ENCODE measurements around the gene H6PD.

H6PD gene

DNA sequence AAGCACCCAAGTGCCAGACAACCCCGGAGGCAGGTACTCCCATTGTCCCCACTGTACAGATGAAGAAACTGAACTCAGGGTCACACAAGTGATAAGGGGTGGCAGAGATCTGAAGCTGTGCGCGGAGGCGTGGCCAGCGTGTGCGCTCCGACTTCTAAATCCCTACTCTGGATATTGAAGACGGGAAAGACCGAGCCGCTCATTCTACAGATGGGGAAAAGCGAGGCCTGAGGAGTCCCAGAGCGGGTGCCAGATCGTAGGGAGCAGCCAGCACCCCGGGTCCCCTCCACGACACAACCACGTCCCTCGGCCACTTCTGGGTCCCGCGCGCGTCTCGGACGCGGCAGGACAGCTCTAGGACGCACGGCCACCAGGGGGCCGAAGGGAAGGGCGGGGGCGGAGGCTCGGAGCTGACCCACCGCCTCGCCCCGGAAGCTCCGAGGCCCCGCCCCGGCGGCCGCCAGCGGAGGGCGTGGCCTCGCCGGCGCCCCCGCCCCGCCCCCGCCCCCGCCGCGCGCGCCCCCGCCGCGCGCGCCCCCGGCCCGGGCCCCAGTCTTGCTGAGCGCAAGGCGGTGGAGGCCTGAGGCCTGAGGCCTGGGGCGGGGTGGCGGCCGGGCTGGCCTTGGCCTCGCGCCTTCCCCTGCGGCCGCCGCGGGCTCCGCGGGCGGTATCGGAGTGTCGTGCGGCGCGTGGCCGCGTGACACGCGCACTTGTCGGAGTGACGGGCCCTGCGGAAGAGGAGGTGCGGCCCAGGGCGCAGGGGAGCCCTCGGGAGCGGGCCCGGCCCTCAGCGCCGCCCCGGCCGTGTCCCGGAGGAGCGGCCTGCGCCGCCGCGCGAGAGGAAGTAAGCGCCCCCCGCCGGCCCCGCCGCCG lies at the start of gene H6PD:
Gene H6PD, plus strand, starts transcription at position 552 of the 873 bp plus-strand sequence. CDS start 10,161 bp downstream, outside the sequence.
- DNase-seq (ENCODE audit: extremely low read depth in 1 of 2, low read depth in 1 of 2): peak; percentile 47 to 52

DNA sequence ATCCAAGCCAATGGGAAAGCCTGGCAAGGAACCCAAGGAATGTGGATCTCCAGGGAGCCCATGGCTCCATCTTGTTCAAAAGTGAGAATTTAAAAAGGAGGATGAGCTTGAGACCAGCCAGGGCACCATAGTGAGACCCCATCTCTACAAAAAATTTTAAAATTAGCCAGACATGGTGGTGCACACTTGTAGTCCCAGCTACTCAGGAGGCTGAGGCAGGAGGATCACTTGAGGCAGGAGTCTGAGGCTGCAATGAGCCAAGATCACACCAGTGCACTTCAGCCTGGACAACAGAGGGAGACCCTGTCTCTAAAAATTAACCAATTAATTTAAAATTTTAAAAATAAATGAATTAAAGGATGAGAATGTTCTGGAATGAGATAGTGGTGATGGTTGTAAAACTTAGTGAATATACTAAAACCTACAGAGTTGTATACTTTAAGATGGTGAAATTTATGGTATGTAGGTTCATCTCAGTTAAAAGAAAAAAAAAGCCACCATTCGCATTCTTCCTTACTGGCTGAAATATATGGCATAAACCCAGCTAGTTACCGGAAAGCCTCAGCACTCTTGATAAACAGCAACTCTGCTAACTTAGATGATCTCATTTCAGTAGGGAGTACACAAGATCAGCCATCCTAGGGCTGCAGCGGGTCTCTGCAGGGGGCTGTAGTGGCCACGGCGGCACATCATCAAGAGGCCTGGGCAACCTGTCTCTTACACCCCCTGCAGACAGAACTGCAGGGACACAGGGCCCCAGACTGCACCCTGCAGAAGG lies 48.3 kb upstream of the H6PD start:
- no peak for DNase-seq (ENCODE audit: extremely low read depth in 1 of 2, low read depth in 1 of 2)

DNA sequence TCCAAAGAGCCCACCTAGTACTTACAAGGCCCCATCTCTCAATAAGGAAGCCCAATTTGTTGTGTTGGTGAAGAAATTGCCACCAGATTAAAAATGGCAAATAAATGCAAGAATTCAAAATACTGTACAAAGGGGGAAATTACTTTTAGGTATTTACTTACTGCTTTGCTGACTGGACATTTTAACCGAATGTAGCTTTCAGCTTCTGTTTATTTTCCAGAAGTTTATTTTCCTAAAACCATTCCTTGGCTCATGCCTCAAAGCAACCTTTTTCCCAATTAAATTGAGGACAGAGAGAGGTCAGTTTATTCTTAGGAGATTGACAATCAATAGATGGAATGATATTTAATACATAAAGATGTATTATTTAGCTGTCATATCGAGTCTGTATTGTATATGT lies 47.6 kb upstream of the H6PD start:
- DNase-seq (ENCODE audit: extremely low read depth in 1 of 2, low read depth in 1 of 2): no peak

GRCh38 chr1:9190234-9190633 lies 44.3 kb upstream of the H6PD start:
- no peak for DNase-seq (ENCODE audit: extremely low read depth in 1 of 2, low read depth in 1 of 2)

- DNase-seq (ENCODE audit: extremely low read depth in 1 of 2, low read depth in 1 of 2): no peak
These were observed 43.3 kb upstream of the H6PD start for GRCh38 chr1:9191231-9191630.

DNA sequence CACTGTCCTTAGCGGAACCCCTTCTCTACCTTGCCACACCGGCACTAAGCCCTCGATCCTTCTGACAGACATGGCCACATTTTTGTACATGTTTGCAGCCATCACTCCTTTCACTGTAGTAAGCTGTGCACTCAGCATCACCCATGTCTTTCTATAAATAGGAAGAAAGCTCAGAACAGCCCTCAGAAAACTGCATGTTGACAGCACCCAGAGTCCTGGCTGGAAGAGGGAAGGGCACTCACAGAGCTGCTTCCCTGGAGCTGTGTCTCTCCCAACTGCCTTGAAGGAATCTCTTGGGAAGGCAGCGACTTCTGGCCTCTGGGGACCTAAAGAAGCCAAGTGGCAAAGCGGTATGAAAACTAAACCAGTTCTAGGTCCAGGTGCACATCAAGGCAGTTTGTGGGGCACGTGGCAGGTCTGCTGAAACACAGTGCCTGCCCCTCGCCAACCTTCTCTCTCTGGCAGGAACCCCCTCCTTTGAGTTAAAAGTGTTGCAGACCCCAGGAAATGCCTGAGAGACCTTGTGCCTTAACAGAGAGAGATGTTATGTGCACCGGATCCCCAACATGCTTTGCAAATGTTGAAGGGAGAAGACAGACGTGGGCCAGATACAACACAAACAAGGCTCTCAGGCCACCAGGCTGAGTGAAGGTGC lies 41.9 kb upstream of the H6PD start:
- no peak for DNase-seq (ENCODE audit: extremely low read depth in 1 of 2, low read depth in 1 of 2)

GRCh38 chr1:9193233-9193625 lies 41.3 kb upstream of the H6PD start:
- DNase-seq (ENCODE audit: extremely low read depth in 1 of 2, low read depth in 1 of 2): no peak

DNA sequence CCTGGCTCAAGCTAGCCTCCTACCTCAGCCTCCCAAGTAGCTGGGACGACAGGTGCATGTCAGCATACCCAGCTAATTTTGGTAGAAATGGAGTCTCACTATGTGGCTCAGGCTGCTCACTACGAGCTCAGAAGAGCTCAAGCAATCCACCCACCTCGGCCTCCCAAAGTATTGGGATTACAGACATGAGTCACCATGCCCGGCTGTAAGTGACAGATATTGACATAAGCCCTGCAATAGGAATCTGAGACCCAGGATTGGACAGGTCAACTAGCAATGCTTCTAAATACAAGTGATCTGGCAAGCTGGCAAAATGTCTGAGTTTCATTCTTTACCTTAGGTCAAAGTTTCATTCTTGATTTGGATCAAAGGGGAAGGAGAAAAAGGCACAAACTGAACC lies 40.5 kb upstream of the H6PD start:
- DNase-seq (ENCODE audit: extremely low read depth in 1 of 2, low read depth in 1 of 2): no peak

- DNase-seq (ENCODE audit: extremely low read depth in 1 of 2, low read depth in 1 of 2): no peak
These were observed 38.9 kb upstream of the H6PD start for GRCh38 chr1:9195651-9196050.

- peak; percentile 19 to 56 for DNase-seq (ENCODE audit: extremely low read depth in 1 of 2, low read depth in 1 of 2)
These were observed 38.2 kb upstream of the H6PD start for GRCh38 chr1:9196129-9197040.

GRCh38 chr1:9197186-9198099 lies 37.1 kb upstream of the H6PD start:
- DNase-seq (ENCODE audit: extremely low read depth in 1 of 2, low read depth in 1 of 2): no peak

DNA sequence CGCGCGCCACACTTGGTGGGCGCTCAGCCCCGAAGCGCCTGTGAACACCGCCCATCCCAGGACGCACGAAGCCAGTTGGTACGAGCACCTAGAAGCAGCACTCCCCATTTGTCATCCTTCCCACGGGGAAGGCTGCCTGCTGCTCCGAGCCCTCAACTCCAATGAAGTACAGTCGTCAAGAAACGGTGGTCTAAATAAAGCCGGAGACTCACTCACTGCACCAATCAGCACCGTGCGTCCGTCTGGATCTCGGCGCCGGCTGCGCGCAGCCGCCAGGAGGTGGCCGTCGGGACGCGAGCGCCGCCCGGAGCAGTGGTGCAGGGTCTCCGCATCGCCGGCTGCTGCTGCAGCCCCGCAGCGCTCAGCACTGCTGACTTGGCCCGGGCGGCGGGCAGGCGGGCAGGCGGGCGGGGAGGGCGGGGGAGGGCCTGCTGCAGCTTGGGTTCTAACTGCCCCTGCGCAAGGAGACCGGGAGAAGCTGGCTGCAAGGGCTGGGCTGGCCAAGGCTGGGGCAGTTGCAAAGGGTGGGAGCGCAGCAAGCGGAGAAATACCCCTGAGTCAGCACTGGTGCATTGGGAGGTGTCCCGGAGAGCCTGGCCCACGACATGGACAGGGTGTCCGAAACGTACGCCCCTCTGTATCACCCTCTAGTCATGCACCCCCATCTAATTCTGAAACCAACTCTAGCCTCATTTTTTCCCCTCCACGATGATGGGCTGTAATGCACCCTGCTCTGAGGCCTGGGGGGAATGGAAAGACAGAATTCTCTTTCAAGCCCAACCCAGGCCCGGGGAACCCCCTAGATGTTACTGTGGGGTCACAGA lies 35.8 kb upstream of the H6PD start:
- DNase-seq (ENCODE audit: extremely low read depth in 1 of 2, low read depth in 1 of 2): peak; percentile 25 to 48

DNA sequence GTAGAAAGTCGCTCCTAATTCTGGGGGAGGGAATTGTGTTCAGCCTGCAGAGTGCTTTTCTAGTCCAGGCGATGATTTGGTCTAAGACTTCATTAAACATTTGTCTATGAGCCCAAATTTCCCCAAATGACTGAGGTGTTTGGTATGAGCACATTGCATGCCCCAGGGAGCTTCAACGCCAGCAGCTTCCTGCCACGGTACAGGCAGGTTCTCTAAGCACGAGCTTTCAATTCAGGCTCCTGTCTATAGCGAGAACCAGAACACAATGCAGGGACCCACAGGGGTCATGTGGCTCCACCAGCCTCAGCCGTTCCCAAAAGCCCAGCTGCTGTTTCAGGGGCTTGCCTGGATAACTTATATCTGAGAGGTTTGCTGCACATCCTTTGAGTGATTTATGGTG lies 34.1 kb upstream of the H6PD start:
- no peak for DNase-seq (ENCODE audit: extremely low read depth in 1 of 2, low read depth in 1 of 2)

DNA sequence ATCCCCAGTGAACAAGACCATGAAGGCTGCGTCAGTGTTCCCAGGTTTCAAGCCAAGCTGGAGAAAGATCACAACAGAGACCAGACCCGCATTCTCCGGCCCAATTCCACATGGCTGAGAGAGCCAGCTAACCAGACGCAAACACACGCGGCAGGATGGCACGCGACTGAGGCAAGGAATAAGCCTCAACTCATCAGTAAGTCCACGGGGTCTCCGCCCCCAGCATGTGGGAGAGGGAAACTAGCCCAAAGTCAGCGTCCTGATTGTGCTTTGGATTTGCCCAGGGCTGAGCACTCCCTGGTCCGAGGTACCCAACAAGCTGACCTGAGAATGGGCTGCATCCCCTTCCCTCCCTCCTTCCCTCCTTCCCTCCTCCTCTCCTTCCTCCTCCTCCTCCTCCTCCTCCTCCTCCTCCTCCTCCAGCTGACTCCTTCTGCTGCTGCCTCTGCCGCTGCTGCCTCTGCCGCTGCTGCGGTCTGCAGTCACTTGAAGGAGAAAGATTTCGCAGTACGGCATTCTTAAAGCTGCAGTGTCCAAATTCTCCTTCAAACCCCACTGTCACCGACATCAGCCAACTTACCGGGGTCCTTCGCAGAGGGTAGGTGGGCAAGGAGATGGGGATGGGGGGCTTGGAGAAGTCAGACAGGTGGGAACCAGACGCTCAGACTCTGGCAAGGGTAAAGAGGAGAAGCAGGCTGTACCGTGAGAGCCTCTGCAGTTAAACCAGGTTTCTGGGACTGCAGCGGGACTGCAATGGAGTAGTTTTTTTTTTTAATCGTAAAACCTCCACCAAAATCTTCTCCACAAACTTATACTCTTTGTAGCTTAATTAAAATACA lies 33.0 kb upstream of the H6PD start:
- DNase-seq (ENCODE audit: extremely low read depth in 1 of 2, low read depth in 1 of 2): no peak

- DNase-seq (ENCODE audit: extremely low read depth in 1 of 2, low read depth in 1 of 2): no peak
These were observed 32.2 kb upstream of the H6PD start for GRCh38 chr1:9202240-9202870.

DNA sequence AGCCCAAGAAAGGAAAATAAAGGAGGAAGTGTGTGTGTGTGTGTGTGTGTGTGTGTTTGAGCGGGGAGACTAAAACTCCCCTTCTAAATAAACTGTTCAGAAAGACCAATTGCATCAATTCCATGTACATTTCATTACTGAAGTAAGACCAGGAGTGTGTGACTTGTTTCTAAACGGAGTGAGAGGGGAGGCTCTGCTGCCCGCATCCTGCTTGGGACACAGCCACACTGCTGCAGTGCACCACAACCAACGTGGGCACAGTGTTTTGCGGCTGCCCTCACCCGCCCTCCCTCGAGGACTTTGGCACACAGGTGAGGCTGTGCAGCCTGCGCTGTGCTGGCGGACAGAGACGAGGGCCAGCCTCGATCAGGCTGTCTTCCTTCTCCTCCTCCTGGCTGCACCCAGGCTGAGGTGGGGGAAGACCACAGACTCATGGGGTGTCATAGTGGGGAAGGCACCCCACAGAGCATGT lies 31.0 kb upstream of the H6PD start:
- DNase-seq (ENCODE audit: extremely low read depth in 1 of 2, low read depth in 1 of 2): peak; percentile 19 to 60

DNA sequence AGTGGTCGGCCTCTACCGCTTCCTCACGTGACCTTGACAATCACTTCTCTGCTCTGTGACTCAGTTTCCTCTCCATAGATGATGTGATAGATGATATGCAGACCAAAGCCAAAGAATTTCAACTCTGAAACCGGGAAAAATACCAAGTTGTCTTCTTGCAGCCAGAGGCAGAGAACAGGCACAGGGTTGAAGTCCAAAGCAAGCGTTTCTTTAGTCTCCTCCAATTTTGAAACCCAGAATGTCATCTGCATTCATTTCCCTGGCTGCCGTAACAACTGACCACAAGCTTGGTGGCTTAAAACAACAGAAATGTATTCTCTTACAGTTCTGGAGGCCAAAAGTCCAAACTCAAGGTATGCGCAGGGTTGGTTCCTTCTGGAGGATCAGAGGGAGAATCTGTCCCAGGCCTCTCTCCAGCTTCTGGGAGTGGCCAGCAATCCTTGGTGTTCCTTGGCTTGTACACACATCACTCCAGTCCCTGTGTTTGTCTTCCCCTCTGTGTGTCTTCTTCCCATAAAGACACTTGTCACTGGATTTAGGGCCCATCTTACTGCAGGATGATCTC lies 30.3 kb upstream of the H6PD start:
- no peak for DNase-seq (ENCODE audit: extremely low read depth in 1 of 2, low read depth in 1 of 2)

All from stimulated activated CD8-positive, alpha-beta memory T cell treated with anti-CD3 and anti-CD28 coated beads, Interleukin-7, amount 100 ng/mL, for 48 hours (primary cell).